GM23338 (cell line): ENCODE measurements around the gene RFC5. TPM values are rescaled to one million over a fixed set of nuclear protein-coding genes. Genes with fewer than 3 reads are reported as not detected.

ENCODE experiments used
- ATAC-seq: fragments of 200-7000 bp; cut with Tn5 transposase; 3 replicates; pipeline ENCODE4 v1.9.1; 2020
- DNase-seq: peaks from one replicate; pipeline ENCODE4 v3.0.0-alpha.2; 2015; ENCODE audit warnings: low spot score
- H2AFZ ChIP-seq: fragments of 200-600 bp; sonication (generic); 2 replicates; pipeline ENCODE4 v1.8.0; 2016; ENCODE audit warnings: antibody characterized with exemption, mild to moderate bottlenecking, moderate library complexity
- H3F3A ChIP-seq: fragments of 200-600 bp; sonication (generic); replicated peaks from 2 replicates; pipeline ENCODE4 v1.8.0; 2017; ENCODE audit warnings: antibody characterized with exemption, mixed run types, low read depth
- H3K27ac ChIP-seq: fragments of 200-600 bp; sonication (generic); 2 replicates; pipeline ENCODE4 v1.6.1; 2016; ENCODE audit warnings: low read depth
- H3K27me3 ChIP-seq: fragments of 200-600 bp; sonication (generic); 2 replicates; pipeline ENCODE4 v1.8.0; 2016; ENCODE audit warnings: mild to moderate bottlenecking, mixed run types, moderate library complexity; ENCODE audit not compliant: insufficient read depth
- H3K36me3 ChIP-seq: fragments of 200-600 bp; sonication (generic); 2 replicates; pipeline ENCODE4 v1.8.0; 2016; ENCODE audit warnings: mild to moderate bottlenecking; ENCODE audit not compliant: insufficient read depth
- H3K4me1 ChIP-seq: fragments of 200-600 bp; sonication (generic); 2 replicates; pipeline ENCODE4 v1.8.0; 2016; ENCODE audit warnings: mild to moderate bottlenecking, moderate library complexity; ENCODE audit not compliant: insufficient read depth
- H3K4me2 ChIP-seq: fragments of 200-600 bp; sonication (generic); 2 replicates; pipeline ENCODE4 v1.7.1; 2017; ENCODE audit warnings: mixed run types
- H3K4me3 ChIP-seq: fragments of 200-600 bp; sonication (generic); 2 replicates; pipeline ENCODE4 v1.6.1; 2016; ENCODE audit warnings: mixed run types
- H3K79me2 ChIP-seq: fragments of 200-600 bp; sonication (generic); replicated peaks from 2 replicates; pipeline ENCODE4 v1.8.0; 2017; ENCODE audit warnings: mild to moderate bottlenecking; ENCODE audit not compliant: insufficient read depth
- H3K9me2 ChIP-seq: fragments of 200-600 bp; sonication (generic); 2 replicates; pipeline ENCODE4 v1.8.0; 2017; ENCODE audit not compliant: insufficient read depth
- H4K20me1 ChIP-seq: fragments of 200-600 bp; sonication (generic); replicated peaks from 2 replicates; pipeline ENCODE4 v1.8.0; 2017; ENCODE audit warnings: mild to moderate bottlenecking; ENCODE audit not compliant: insufficient read depth
- H3K27ac Mint-ChIP-seq: 2 replicates; pipeline ENCODE4 v1.8.0; 2020; ENCODE audit warnings: inconsistent platforms, mild to moderate bottlenecking, moderate library complexity, mixed read lengths
- H3K27me3 Mint-ChIP-seq: 3 replicates; pipeline ENCODE4 v1.8.0; 2022; ENCODE audit warnings: low read depth, mild to moderate bottlenecking, moderate library complexity, mixed read lengths, inconsistent platforms; ENCODE audit not compliant: insufficient read depth, poor library complexity
- H3K36me3 Mint-ChIP-seq: 3 replicates; pipeline ENCODE4 v1.8.0; 2021; ENCODE audit warnings: low read depth, mild to moderate bottlenecking, inconsistent platforms, moderate library complexity, mixed read lengths
- H3K4me1 Mint-ChIP-seq: 3 replicates; pipeline ENCODE4 v1.8.0; 2020; ENCODE audit warnings: mild to moderate bottlenecking, inconsistent platforms, mixed read lengths
- H3K4me3 Mint-ChIP-seq: 3 replicates; pipeline ENCODE4 v1.8.0; 2021; ENCODE audit warnings: moderate library complexity, mild to moderate bottlenecking, inconsistent platforms, mixed read lengths
- H3K9me3 Mint-ChIP-seq: 3 replicates; pipeline ENCODE4 v1.8.0; 2020; ENCODE audit warnings: moderate library complexity, mild to moderate bottlenecking, inconsistent platforms, mixed read lengths
- CREB1 ChIP-seq: fragments of 250-450 bp; sonication (Bioruptor Pico); IDR thresholded peaks from 2 replicates; pipeline ENCODE4 v1.5.0; 2020; ENCODE audit warnings: low read depth, mild to moderate bottlenecking, moderate library complexity
- CTCF ChIP-seq, 2 experiments: fragments of 200-600 bp in 1 of 2; sonication (generic) in 1 of 2; conservative IDR thresholded peaks; 2 replicates each; pipeline versions ENCODE4 v1.5.1 to v1.6.1; 2016 to 2017; ENCODE audit warnings: antibody characterized with exemption in 2 of 2, low read depth in 2 of 2, mild to moderate bottlenecking in 2 of 2, moderate library complexity in 1 of 2
- ETS1 ChIP-seq: IDR thresholded peaks from 2 replicates; pipeline ENCODE4 v1.6.1; 2016; ENCODE audit warnings: antibody characterized with exemption
- EZH2 ChIP-seq: fragments of 200-600 bp; sonication (generic); IDR thresholded peaks from one replicate; pipeline ENCODE4 v1.8.0; 2017; ENCODE audit warnings: antibody characterized with exemption, mild to moderate bottlenecking, low read depth; ENCODE audit not compliant: unreplicated experiment
- EZH2phosphoT487 ChIP-seq: fragments of 200-600 bp; sonication (generic); IDR thresholded peaks from one replicate; pipeline ENCODE4 v1.8.1; 2018; ENCODE audit warnings: antibody characterized with exemption; ENCODE audit not compliant: unreplicated experiment
- JUNB ChIP-seq: IDR thresholded peaks from one replicate; pipeline ENCODE4 v1.6.1; 2016; ENCODE audit warnings: antibody characterized with exemption; ENCODE audit not compliant: unreplicated experiment
- NANOG ChIP-seq: IDR thresholded peaks from 2 replicates; pipeline ENCODE4 v1.6.1; 2016; ENCODE audit warnings: antibody characterized with exemption, borderline replicate concordance
- POLR2AphosphoS5 ChIP-seq: IDR thresholded peaks from 2 replicates; pipeline ENCODE4 v1.6.1; 2016; ENCODE audit warnings: antibody characterized with exemption, low read depth
- STAT1 ChIP-seq: IDR thresholded peaks from one replicate; pipeline ENCODE4 v1.6.1; 2016; ENCODE audit warnings: antibody characterized with exemption; ENCODE audit not compliant: unreplicated experiment
- ZNF114 ChIP-seq: fragments of 250-450 bp; sonication (Bioruptor Pico); IDR thresholded peaks from 2 replicates; pipeline ENCODE4 v1.5.0; 2020; ENCODE audit warnings: mild to moderate bottlenecking, moderate library complexity
- ZNF331 ChIP-seq: fragments of 250-450 bp; sonication (Bioruptor Pico); IDR thresholded peaks from 2 replicates; pipeline ENCODE4 v1.5.0; 2020; ENCODE audit warnings: low read depth, mild to moderate bottlenecking, moderate library complexity
- polyA plus RNA-seq: library from polyadenylated mRNA; unstranded; fragments of >200 nt; fragmentation: Nextera tagmentation; extraction: Ambion mirVana; gene quantifications from 2 replicates; pipeline ENCODE4 v1.2.1, GENCODE V29; 2016
- total RNA-seq: library from RNA; depleted of rRNA; stranded (reverse); fragments of >200 nt; shearing (Covaris generic); gene quantifications from 2 replicates; pipeline ENCODE4 v1.2.3, GENCODE V29; 2014
- TF ChIP-seq, protein P1 (sequence below): IDR thresholded peaks from one replicate; pipeline ENCODE4 v1.6.1; 2018; ENCODE audit warnings: antibody characterized with exemption; ENCODE audit not compliant: unreplicated experiment
- TF ChIP-seq, protein P2 (sequence below): fragments of 250-450 bp; sonication (Bioruptor Pico); IDR thresholded peaks from 2 replicates; pipeline ENCODE4 v1.5.0; 2020; ENCODE audit warnings: mild to moderate bottlenecking, moderate library complexity

The RFC5 gene
- total and polyA plus RNA-seq, 2 experiments from 2014 or later = 35.0 to 53.2 TPM

GRCh38 chr12:117985182-117985581 is 31.3 kb upstream of the RFC5 start:
- Mint-ChIP-seq H3K4me1 (peaks cover 4% of the 10 kb centered on the region; the same call in 2 of the 3 replicates), H3K36me3 (no peaks in the 10 kb centered on the region), H3K4me3 (no peak overlapping the region), H3K27me3 (no peaks in the 10 kb centered on the region), H3K27ac (no peak overlapping the region), H3K9me3 (no peaks in the 10 kb centered on the region)
- Histone ChIP-seq H3K27ac (no peak overlapping the region), H3K4me2 (no peak overlapping the region), H3K36me3 (no peaks in the 10 kb centered on the region), H3K79me2 (no peaks in the 10 kb centered on the region), H3K4me1 (no peaks in the 10 kb centered on the region), H3K9me2 (0 out of 2 replicates have a peak, but pooled peaks cover 4% of the 10 kb centered on the region), H3K27me3 (no peaks in the 10 kb centered on the region), H2AFZ (no peak overlapping the region; the same call in 1 of the 2 replicates), H4K20me1 (no peaks in the 10 kb centered on the region), H3F3A (no peaks in the 10 kb centered on the region), H3K4me3 (no peak overlapping the region)
- TF ChIP-seq, protein P1, sequence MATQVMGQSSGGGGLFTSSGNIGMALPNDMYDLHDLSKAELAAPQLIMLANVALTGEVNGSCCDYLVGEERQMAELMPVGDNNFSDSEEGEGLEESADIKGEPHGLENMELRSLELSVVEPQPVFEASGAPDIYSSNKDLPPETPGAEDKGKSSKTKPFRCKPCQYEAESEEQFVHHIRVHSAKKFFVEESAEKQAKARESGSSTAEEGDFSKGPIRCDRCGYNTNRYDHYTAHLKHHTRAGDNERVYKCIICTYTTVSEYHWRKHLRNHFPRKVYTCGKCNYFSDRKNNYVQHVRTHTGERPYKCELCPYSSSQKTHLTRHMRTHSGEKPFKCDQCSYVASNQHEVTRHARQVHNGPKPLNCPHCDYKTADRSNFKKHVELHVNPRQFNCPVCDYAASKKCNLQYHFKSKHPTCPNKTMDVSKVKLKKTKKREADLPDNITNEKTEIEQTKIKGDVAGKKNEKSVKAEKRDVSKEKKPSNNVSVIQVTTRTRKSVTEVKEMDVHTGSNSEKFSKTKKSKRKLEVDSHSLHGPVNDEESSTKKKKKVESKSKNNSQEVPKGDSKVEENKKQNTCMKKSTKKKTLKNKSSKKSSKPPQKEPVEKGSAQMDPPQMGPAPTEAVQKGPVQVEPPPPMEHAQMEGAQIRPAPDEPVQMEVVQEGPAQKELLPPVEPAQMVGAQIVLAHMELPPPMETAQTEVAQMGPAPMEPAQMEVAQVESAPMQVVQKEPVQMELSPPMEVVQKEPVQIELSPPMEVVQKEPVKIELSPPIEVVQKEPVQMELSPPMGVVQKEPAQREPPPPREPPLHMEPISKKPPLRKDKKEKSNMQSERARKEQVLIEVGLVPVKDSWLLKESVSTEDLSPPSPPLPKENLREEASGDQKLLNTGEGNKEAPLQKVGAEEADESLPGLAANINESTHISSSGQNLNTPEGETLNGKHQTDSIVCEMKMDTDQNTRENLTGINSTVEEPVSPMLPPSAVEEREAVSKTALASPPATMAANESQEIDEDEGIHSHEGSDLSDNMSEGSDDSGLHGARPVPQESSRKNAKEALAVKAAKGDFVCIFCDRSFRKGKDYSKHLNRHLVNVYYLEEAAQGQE = no peak
- no peak for TF ChIP-seq CREB1 (CRISPR knock-in tag)
- no peak for TF ChIP-seq EZH2
- no peak for TF ChIP-seq ETS1
- TF ChIP-seq EZH2phosphoT487 = no peak
- no peak for TF ChIP-seq CTCF (conservative IDR thresholded peaks at IDR 0.05; ENCODE audit: low read depth in 2 of 2)
- no peak for TF ChIP-seq ZNF331 (CRISPR knock-in tag)
- TF ChIP-seq ZNF114 (CRISPR knock-in tag) = no peak
- TF ChIP-seq NANOG = no peak
- TF ChIP-seq, protein P2, sequence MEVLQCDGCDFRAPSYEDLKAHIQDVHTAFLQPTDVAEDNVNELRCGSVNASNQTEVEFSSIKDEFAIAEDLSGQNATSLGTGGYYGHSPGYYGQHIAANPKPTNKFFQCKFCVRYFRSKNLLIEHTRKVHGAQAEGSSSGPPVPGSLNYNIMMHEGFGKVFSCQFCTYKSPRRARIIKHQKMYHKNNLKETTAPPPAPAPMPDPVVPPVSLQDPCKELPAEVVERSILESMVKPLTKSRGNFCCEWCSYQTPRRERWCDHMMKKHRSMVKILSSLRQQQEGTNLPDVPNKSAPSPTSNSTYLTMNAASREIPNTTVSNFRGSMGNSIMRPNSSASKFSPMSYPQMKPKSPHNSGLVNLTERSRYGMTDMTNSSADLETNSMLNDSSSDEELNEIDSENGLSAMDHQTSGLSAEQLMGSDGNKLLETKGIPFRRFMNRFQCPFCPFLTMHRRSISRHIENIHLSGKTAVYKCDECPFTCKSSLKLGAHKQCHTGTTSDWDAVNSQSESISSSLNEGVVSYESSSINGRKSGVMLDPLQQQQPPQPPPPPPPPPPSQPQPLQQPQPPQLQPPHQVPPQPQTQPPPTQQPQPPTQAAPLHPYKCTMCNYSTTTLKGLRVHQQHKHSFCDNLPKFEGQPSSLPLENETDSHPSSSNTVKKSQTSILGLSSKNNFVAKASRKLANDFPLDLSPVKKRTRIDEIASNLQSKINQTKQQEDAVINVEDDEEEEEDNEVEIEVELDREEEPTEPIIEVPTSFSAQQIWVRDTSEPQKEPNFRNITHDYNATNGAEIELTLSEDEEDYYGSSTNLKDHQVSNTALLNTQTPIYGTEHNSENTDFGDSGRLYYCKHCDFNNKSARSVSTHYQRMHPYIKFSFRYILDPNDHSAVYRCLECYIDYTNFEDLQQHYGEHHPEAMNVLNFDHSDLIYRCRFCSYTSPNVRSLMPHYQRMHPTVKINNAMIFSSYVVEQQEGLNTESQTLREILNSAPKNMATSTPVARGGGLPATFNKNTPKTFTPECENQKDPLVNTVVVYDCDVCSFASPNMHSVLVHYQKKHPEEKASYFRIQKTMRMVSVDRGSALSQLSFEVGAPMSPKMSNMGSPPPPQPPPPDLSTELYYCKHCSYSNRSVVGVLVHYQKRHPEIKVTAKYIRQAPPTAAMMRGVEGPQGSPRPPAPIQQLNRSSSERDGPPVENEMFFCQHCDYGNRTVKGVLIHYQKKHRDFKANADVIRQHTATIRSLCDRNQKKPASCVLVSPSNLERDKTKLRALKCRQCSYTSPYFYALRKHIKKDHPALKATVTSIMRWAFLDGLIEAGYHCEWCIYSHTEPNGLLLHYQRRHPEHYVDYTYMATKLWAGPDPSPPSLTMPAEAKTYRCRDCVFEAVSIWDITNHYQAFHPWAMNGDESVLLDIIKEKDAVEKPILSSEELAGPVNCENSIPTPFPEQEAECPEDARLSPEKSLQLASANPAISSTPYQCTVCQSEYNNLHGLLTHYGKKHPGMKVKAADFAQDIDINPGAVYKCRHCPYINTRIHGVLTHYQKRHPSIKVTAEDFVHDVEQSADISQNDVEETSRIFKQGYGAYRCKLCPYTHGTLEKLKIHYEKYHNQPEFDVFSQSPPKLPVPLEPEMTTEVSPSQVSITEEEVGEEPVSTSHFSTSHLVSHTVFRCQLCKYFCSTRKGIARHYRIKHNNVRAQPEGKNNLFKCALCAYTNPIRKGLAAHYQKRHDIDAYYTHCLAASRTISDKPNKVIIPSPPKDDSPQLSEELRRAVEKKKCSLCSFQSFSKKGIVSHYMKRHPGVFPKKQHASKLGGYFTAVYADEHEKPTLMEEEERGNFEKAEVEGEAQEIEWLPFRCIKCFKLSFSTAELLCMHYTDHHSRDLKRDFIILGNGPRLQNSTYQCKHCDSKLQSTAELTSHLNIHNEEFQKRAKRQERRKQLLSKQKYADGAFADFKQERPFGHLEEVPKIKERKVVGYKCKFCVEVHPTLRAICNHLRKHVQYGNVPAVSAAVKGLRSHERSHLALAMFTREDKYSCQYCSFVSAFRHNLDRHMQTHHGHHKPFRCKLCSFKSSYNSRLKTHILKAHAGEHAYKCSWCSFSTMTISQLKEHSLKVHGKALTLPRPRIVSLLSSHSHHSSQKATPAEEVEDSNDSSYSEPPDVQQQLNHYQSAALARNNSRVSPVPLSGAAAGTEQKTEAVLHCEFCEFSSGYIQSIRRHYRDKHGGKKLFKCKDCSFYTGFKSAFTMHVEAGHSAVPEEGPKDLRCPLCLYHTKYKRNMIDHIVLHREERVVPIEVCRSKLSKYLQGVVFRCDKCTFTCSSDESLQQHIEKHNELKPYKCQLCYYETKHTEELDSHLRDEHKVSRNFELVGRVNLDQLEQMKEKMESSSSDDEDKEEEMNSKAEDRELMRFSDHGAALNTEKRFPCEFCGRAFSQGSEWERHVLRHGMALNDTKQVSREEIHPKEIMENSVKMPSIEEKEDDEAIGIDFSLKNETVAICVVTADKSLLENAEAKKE (CRISPR knock-in tag) = no peak
- no peak for TF ChIP-seq POLR2AphosphoS5
- TF ChIP-seq JUNB = no peak
- no peak for TF ChIP-seq STAT1
- no peak for DNase-seq
- ATAC-seq = no peak
